HG02588 (cell line): ENCODE data around the gene FAM163B.
"Not testable (repeated sequence)": the region's sequence is repeated elsewhere in the genome, so short reads cannot be mapped to it uniquely, and the experiment has no call there.

Experiments used
- ATAC-seq: cut with Tn5 transposase; IDR thresholded peaks from one replicate; pipeline ENCODE4 v1.9.1; 2021; ENCODE audit warnings: mild to moderate bottlenecking, moderate library complexity; ENCODE audit not compliant: unreplicated experiment

FAM163B gene

DNA sequence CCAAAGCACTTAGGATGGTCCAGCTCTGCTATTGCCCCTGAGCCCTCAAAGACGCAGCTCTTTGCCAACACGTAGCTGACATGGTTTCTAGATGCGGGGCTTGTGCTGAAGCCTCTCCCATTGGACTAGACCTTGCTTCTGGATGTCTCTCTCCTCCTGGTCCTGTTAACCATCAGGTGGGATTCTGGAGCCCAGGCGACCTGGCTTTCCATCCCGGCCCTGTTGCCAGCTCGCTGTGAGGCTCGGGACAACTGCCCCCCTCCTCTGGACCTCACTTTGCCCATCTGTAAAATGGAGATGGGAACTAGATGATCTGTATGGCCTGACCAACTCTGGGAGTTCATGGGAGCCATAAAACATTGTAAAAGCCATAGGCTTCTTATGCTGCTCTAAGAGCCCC is 31.0 kb upstream of the FAM163B start:
- no peak for ATAC-seq

- ATAC-seq: no peak
These were observed 30.4 kb upstream of the FAM163B start for GRCh38 chr9:133639613-133640012.

DNA sequence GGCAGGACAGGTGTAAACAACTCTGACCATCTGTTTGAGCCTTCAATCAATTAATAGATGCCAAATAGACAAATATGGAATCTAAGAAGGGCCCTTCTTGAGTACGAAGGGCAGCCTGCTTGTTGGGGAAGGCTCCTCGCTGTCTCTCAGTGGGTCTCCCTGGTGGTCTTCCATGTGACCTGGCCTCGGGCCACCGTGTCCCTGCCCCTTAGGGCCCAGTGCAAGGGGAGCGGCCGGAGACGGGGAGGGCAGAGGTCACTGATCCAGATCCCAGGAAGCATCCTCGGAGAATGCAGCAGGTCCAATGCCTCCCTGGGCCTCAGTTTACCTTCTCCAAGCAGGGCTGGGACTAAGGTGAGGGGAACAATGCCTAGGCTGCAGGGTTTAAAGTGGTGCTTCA is 29.5 kb upstream of the FAM163B start:
- ATAC-seq: no peak

GRCh38 chr9:133638076-133638475 is 28.9 kb upstream of the FAM163B start:
- ATAC-seq: no peak

DNA sequence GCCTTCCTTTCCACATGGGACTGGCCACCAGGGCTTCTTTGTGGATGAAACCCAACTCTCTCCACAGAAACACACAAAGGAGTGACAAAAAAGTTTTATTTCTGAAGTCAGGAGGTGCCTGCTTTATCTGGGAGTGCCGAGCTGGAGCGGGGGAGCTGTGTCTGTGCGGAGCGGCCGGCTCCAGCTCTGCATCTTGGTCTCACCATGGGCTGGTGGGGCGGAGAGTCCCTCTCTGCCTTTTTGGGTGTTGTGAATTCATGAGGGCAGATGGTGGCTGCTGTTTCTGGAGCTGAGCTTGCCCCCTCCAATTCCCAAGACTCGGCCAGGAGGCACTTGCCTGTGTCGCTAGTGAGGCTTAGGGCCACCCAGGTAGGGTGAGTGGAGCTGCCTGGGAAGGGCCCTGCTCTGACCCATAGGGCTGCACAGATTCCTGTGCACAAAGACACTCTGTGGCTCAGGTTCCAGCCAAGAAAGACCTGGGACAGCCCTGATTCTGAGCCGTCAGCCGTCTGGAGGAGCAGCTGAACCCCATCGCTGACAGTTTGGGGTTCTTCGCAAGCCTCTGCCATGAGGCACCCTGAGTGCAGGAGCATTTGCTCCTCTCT is 28.4 kb upstream of the FAM163B start:
- no peak for ATAC-seq

DNA sequence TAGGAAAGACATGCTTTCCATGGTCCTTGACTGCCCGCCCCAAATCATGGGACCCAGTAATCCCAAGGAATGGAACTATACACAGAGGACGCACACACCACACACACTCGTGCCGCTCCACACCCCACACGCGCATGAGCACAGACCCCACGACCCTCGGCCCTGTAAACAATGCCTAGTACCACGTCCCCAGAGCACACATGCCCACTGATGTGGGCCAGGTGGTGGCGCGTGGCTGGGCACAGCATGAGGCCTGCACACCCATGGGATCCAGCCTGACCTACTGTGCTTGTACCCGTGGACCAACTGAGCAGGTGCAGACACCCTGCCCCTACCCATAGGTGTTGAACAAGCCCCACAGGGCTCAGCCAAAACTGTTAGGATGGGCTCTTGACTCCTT is 27.7 kb upstream of the FAM163B start:
- no peak for ATAC-seq

GRCh38 chr9:133635533-133636531 is 26.6 kb upstream of the FAM163B start, which contains the start of gene DBH:
DBH (plus strand) TSS chr9:133636363; CDS start chr9:133636372, 9 bp downstream.
- ATAC-seq: no peak

DNA sequence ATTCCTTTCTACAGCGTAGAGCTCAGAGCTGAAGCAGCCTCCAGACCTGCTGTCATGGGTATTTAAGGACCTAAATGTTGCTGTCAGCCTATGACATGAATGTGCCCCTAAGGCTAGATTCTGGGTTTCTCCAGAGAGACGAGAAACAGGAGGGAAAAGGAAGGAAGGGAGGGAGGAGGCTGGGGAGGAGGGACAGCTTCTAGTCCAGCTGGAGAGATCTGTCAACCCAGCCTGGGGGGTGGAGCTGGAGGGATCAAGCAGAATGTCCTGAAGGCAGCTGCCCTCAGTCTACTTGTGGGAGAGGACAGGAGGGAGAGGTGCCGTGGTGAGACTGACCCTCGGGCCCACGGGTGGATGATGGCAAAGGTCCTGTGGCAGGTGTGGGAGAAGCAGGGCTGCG is 25.9 kb upstream of the FAM163B start:
- ATAC-seq: no peak

- no peak for ATAC-seq
These were observed 25.0 kb upstream of the FAM163B start for GRCh38 chr9:133634081-133634691.

GRCh38 chr9:133633681-133634080 is 24.5 kb upstream of the FAM163B start:
- ATAC-seq: no peak

- ATAC-seq: no peak
These were observed 23.9 kb upstream of the FAM163B start for GRCh38 chr9:133632806-133633680.

GRCh38 chr9:133631111-133631510 is 21.9 kb upstream of the FAM163B start:
- no peak for ATAC-seq

DNA sequence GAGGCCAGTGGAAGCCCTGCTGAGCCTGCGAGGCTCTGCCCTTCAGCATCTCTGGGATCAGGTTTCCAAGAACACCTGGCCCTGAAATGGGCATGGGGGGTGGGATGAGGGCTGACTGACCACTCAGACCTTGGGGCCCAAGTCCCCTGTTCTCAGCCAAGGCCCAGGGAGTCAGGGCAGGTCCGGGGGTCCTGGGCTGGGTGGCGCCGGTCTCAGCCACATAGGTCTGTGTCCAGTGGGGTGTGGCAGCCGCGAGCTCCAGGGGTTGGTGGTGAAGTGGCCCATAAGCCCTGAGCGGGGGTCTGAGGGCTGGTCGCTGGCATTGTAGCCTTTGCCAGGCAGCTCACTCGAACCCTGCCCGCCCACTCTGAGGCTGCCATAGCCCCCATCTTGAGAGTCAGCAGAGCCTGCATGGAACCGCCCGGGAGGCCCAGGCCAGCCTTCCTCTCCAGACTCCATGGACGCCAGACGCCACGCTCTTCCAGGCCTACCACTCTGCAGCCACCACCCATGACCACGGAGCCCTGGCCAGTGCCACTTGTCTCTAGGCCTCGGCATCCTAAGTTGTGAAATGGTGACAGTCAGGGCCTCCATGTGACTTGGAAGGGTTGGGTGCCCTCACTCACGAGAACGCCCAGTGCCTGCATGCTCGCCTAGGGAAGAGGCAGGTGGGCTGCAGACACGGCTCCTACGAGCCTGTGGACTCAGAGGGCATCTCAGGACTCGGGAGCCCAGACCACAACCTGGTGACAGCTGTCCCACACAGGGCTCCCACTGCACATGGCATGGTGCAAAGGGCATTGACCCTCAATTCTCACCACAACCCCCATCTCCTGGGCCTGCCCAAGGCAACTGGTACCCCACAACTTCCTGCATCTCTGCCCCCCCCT is 20.3 kb upstream of the FAM163B start:
- no peak for ATAC-seq

GRCh38 chr9:133628766-133629165 is 19.6 kb upstream of the FAM163B start:
- ATAC-seq: no peak

DNA sequence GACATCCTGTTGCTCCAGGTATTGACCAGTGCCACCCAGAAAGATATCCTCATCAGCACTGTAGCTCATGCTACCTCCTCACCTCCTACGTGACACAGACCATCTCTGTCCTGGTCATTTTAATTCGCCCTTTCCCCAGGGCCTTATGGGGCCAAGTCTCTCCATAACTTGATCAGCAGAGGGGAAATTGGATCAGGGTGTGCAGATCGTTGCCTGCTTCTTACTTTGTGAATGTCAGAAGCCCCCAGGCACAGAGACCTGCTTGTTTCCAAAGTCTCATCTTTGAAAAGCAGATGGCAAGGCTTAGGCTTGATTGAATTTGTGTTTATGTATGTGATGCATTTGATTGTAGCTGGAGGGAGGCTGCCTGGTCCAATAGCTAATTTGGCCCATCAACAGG is 18.2 kb upstream of the FAM163B start:
- ATAC-seq: no peak

DNA sequence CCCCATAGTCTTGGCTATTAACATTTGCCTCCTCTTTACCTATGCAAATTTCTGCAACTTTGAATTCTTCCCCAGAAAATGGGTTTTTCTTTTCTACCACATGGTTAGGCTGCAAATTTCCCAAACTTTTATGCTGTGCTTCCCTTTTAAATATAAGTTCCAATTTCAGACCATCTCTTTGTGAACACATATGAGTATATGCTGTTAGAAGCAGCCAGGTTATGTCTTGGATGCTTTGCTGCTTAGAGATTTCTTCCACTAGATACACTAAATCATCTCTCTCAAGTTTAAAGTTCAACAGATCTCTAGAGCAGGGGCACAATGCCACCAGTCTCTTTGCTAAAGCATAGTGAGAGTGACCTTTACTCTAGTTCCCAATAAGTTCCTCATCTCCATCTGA is 16.8 kb upstream of the FAM163B start:
- not testable (repeated sequence) for ATAC-seq

GRCh38 chr9:133622555-133622954 is 13.4 kb upstream of the FAM163B start:
- no peak for ATAC-seq

GRCh38 chr9:133621725-133622267 is 12.6 kb upstream of the FAM163B start:
- ATAC-seq: no peak

DNA sequence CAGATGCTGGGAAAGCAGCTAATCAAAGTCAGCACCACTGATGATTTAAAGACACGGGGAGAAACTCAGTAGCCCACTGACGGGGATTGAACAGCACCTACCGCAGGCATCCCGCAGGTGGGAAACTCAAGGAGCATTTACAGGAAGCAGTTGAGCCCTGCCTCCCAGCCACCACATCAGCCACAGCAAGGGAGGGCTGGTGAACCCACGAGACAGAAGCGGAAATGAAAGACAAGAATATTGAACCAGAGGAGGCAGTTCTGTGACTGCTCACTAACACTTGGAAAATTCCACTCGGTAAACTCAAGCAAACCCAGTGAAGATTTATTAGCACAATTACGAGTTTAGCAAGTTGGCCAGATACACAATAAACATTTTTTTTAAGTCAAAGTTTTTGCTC is 10.6 kb upstream of the FAM163B start:
- no peak for ATAC-seq
